Neural progenitor cell (in vitro differentiated cells): ENCODE data around the gene HEATR5B. TPM values are rescaled to one million over a fixed set of nuclear protein-coding genes. Genes with fewer than 3 reads are reported as not detected.

Source experiments
- DNase-seq: peaks from one replicate; pipeline ENCODE4 v3.0.0-alpha.2; 2016; ENCODE audit warnings: low spot score
- H2AFZ ChIP-seq: fragments of 200-600 bp; sonication (generic); replicated peaks from 2 replicates; pipeline ENCODE4 v1.6.1; 2016; ENCODE audit warnings: antibody characterized with exemption
- H3F3A ChIP-seq: fragments of 200-600 bp; sonication (generic); 2 replicates; pipeline ENCODE4 v1.6.1; 2016; ENCODE audit warnings: antibody characterized with exemption, low read depth
- H3K27ac ChIP-seq: fragments of 200-600 bp; sonication (generic); 2 replicates; pipeline ENCODE4 v1.5.1; 2016; ENCODE audit warnings: mild to moderate bottlenecking
- H3K27me3 ChIP-seq: fragments of 200-600 bp; sonication (generic); 2 replicates; pipeline ENCODE4 v1.6.1; 2016; ENCODE audit warnings: mild to moderate bottlenecking, moderate library complexity
- H3K36me3 ChIP-seq: fragments of 200-600 bp; sonication (generic); 2 replicates; pipeline ENCODE4 v1.5.1; 2016
- H3K4me1 ChIP-seq: fragments of 200-600 bp; sonication (generic); 2 replicates; pipeline ENCODE4 v1.6.1; 2016; ENCODE audit warnings: mixed run types
- H3K4me2 ChIP-seq: fragments of 200-600 bp; sonication (generic); 2 replicates; pipeline ENCODE4 v1.6.1; 2016
- H3K4me3 ChIP-seq: fragments of 200-600 bp; sonication (generic); 2 replicates; pipeline ENCODE4 v1.5.1; 2016
- H3K79me2 ChIP-seq: fragments of 200-600 bp; sonication (generic); 2 replicates; pipeline ENCODE4 v1.6.1; 2016; ENCODE audit warnings: low read depth
- H3K9ac ChIP-seq: fragments of 200-600 bp; sonication (generic); 2 replicates; pipeline ENCODE4 v1.6.1; 2016
- H3K9me3 ChIP-seq: fragments of 200-600 bp; sonication (generic); 2 replicates; pipeline ENCODE4 v1.5.1; 2016; ENCODE audit warnings: low read depth
- H4K20me1 ChIP-seq: fragments of 200-600 bp; sonication (generic); 2 replicates; pipeline ENCODE4 v1.6.1; 2016; ENCODE audit warnings: low read depth
- H3K27ac Mint-ChIP-seq: 3 replicates; pipeline ENCODE4 v1.8.0; 2021; ENCODE audit warnings: mixed read lengths
- H3K27me3 Mint-ChIP-seq: 2 replicates; pipeline ENCODE4 v1.8.0; 2022; ENCODE audit warnings: low read depth, mild to moderate bottlenecking, inconsistent platforms, moderate library complexity, mixed read lengths; ENCODE audit not compliant: insufficient read depth
- H3K36me3 Mint-ChIP-seq: 3 replicates; pipeline ENCODE4 v1.8.0; 2021; ENCODE audit warnings: mixed read lengths
- H3K4me1 Mint-ChIP-seq: 3 replicates; pipeline ENCODE4 v1.8.0; 2021; ENCODE audit warnings: mixed read lengths
- H3K4me3 Mint-ChIP-seq: 3 replicates; pipeline ENCODE4 v1.8.0; 2021; ENCODE audit warnings: mild to moderate bottlenecking, moderate library complexity, mixed read lengths
- H3K9me3 Mint-ChIP-seq: 3 replicates; pipeline ENCODE4 v1.8.0; 2020; ENCODE audit warnings: mixed read lengths
- CTCF ChIP-seq: fragments of 200-600 bp; sonication (generic); IDR thresholded peaks from 2 replicates; pipeline ENCODE4 v1.5.1; 2017; ENCODE audit warnings: antibody characterized with exemption, mild to moderate bottlenecking
- EZH2 ChIP-seq: fragments of 200-600 bp; sonication (generic); IDR thresholded peaks from 2 replicates; pipeline ENCODE4 v1.6.1; 2017; ENCODE audit warnings: antibody characterized with exemption, mild to moderate bottlenecking, moderate library complexity
- EZH2phosphoT487 ChIP-seq: fragments of 200-600 bp; sonication (generic); IDR thresholded peaks from 2 replicates; pipeline ENCODE4 v1.6.1; 2017; ENCODE audit warnings: antibody characterized with exemption
- total RNA-seq: library from RNA; depleted of rRNA; stranded (reverse); fragments of >200 nt; gene quantifications from 2 replicates; pipeline ENCODE4 v1.2.3, GENCODE V29; 2015; ENCODE audit warnings: low replicate concordance

Gene HEATR5B
- total RNA-seq: 20.5 and 23.7 TPM in 2 replicates

DNA sequence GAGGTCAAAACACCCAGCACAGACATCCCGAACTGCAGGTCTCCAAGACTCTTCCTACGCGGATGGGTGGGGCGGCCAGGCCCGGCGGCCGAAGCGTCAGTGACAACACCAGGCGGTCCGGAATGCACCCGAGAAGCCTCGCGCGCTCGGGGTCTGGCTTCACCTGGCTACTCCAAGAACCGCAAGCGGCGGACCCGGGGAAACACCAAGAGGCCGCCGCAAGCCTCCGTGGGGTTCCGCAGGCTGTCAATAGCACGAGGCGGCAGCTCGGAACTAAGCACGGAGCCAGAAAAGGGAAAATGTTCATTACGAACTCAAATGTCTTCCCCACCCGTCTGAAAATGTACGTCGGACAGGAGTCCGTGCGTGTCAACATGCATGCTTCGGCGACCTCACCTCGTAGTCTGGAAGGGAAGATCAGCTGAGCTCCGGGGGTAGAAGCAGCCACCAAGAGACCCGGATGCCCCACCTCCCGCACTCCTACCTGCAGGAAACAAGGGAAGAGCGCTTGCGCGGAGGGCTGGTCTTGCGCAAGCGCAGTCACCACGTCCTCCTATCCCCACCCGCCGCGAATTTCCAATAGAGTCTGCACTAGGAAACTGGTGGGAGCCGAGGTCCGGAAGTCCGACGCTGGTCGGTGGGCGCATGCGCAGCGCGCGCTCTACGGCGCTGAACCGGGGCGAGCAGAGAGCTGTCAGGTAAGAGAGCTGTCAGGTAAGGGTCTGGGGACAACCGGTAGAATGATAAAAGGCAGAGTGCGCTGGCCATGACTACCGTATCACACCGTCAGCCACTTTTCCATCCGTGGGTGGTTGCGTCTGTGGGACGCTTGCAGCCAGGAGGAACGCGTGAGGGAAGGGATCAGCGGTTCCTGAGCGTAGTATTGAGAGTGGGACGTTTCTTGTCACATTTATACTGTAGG lies at the start of gene HEATR5B, which contains the start of gene GPATCH11:
HEATR5B (minus strand) TSS at position 500 of the 922 bp plus-strand sequence. CDS start 958 bp downstream, outside the sequence.
GPATCH11 (plus strand) TSS at position 646 of the 922 bp plus-strand sequence. CDS start 3,864 bp downstream, outside the sequence.
- Histone ChIP-seq H3K4me1 (peaks cover 4% of the 10 kb centered on the region), H3K36me3 (peaks cover 3% of the 10 kb centered on the region), H3K9me3 (no peaks in the 10 kb centered on the region), H3K4me3 (peak within 1 kb of the TSS; percentile 63), H3F3A (peaks cover 6% of the 10 kb centered on the region), H3K9ac (peak within 1 kb of the TSS; percentile 40), H3K27ac (no peak within 1 kb of the TSS), H3K4me2 (peak within 1 kb of the TSS; percentile 88), H3K79me2 (peaks cover 9% of the 10 kb centered on the region), H2AFZ (peak within 1 kb of the TSS; percentile 87), H3K27me3 (no peaks in the 10 kb centered on the region), H4K20me1 (no peaks in the 10 kb centered on the region)
- peak; percentile 98 for DNase-seq
- Mint-ChIP-seq H3K36me3 (no peaks in the 10 kb centered on the region), H3K4me3 (no peak within 1 kb of the TSS), H3K27me3 (no peaks in the 10 kb centered on the region), H3K9me3 (no peaks in the 10 kb centered on the region), H3K4me1 (peaks cover 12% of the 10 kb centered on the region), H3K27ac (no peak within 1 kb of the TSS)
- TF ChIP-seq CTCF: no peak
- no peak for TF ChIP-seq EZH2
- TF ChIP-seq EZH2phosphoT487: no peak

DNA sequence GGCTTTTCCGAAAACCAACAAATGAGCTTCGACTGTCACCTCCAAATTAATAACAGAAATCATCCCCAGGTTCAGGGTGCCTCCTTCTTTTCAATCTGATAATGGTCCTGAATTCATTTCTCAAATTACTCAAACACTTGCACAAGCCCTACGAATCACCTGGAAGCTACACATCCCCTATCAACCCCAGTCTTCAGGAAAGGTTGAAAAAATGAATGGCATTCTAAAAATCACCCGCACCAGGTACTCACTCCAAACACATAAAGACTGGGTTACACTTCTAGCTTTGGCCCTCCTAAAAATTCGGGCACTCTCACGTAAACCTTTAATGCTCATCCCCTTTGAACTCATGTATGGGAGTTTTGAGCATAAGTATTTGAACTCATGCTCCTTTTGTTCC lies 48.7 kb upstream of the HEATR5B start:
- Histone ChIP-seq H3K36me3 (no peaks in the 10 kb centered on the region), H3K4me3 (no peak overlapping the region), H3K27me3 (no peaks in the 10 kb centered on the region), H4K20me1 (no peaks in the 10 kb centered on the region), H3K27ac (no peak overlapping the region), H3K4me1 (no peaks in the 10 kb centered on the region), H3K9ac (no peak overlapping the region), H3K4me2 (no peak overlapping the region), H3K79me2 (no peaks in the 10 kb centered on the region), H2AFZ (no peak overlapping the region), H3F3A (no peaks in the 10 kb centered on the region), H3K9me3 (no peaks in the 10 kb centered on the region)
- H3K9me3 Mint-ChIP-seq: no peaks in the 10 kb centered on the region
- no peak for TF ChIP-seq EZH2
- no peak for TF ChIP-seq EZH2phosphoT487
- TF ChIP-seq CTCF: no peak
- no peak overlapping the region for H3K27ac Mint-ChIP-seq
- H3K4me1 Mint-ChIP-seq: no peaks in the 10 kb centered on the region
- peaks cover 30% of the 10 kb centered on the region for H3K36me3 Mint-ChIP-seq
- H3K4me3 Mint-ChIP-seq: no peak overlapping the region
- peaks cover 3% of the 10 kb centered on the region for H3K27me3 Mint-ChIP-seq
- no peak for DNase-seq

- Mint-ChIP-seq H3K27ac (no peak overlapping the region), H3K27me3 (peaks cover 8% of the 10 kb centered on the region), H3K9me3 (no peaks in the 10 kb centered on the region), H3K4me3 (no peak overlapping the region), H3K4me1 (no peaks in the 10 kb centered on the region), H3K36me3 (peaks cover 20% of the 10 kb centered on the region)
- no peaks in the 10 kb centered on the region for H3F3A ChIP-seq
- H3K9me3 ChIP-seq: no peaks in the 10 kb centered on the region
- no peak for TF ChIP-seq CTCF
- TF ChIP-seq EZH2phosphoT487: no peak
- TF ChIP-seq EZH2: no peak
- H3K4me3 ChIP-seq: no peak overlapping the region
- H2AFZ ChIP-seq: no peak overlapping the region
- no peak for DNase-seq
- H4K20me1 ChIP-seq: no peaks in the 10 kb centered on the region
- H3K27ac ChIP-seq: no peak overlapping the region
- no peaks in the 10 kb centered on the region for H3K27me3 ChIP-seq
- no peaks in the 10 kb centered on the region for H3K36me3 ChIP-seq
- no peaks in the 10 kb centered on the region for H3K4me1 ChIP-seq
- no peak overlapping the region for H3K9ac ChIP-seq
- no peaks in the 10 kb centered on the region for H3K79me2 ChIP-seq
- no peak overlapping the region for H3K4me2 ChIP-seq
Measured at GRCh38 chr2:37125416-37125815, 41.2 kb upstream of the HEATR5B start.
